Posterior vena cava (tissue), 2 donors: ENCODE results near the gene COL20A1. TPM values are rescaled to one million over a fixed set of nuclear protein-coding genes. Genes with fewer than 3 reads are reported as not detected.

ENCODE experiments used
- DNase-seq: peaks from one replicate; pipeline ENCODE4 v3.0.0-alpha.2; 2020; ENCODE audit warnings: low spot score
- intact Hi-C, 2 donors: fragments of 100-400 bp; cut with DNase I; formaldehyde crosslinking; loops; one replicate each; pipeline versions ENCODE4 v1.14.1 to v1.14.2; 2022 to 2023
- total RNA-seq, 2 donors: library from RNA; stranded (reverse); fragmentation: NEBNext Ultra II Directional; extraction: Animal tissue kit (Norgen Biotek cat#: 25700); gene quantifications; one replicate each; pipeline ENCODE4 v1.2.1, GENCODE V29; 2021
- donor health status: DM: yes; HTN: yes; CAD: no.
- donor health status: DM: yes; HTN: yes; CAD: no.

Gene COL20A1
- total RNA-seq, 2 donors from 2014 or later: 0.14 TPM; not detected in 1

DNA sequence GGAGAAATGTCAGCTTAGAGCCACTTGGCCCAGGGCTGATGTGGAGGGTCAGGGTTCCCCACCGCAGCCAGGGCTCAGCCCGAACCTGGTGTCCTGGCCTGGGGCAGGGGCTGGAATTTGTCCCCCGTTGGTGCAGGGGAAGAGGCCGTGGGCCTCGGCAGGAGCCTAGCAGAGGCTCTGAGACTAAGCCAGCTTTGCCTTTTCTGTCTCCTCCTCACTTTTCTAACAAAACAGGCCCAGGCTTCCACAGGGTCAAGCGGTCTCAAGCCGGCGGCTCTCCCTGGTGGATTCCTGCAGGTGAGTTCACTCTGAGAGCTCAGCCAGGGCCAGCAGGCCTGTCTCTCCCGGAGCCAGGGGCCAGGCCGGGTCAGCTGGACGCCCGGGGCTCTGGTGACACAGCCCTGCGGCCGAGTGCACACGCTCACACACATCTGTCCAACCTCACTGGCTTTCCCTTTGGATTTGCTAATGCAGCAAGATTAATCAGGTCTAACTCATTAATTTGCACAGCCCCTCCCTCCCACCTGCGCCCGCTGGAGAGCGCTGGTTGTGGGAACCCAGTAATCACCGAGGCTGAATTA is 71.1 kb downstream of the COL20A1 start:
- no peak for DNase-seq
- intact Hi-C loops: no loop called here

DNA sequence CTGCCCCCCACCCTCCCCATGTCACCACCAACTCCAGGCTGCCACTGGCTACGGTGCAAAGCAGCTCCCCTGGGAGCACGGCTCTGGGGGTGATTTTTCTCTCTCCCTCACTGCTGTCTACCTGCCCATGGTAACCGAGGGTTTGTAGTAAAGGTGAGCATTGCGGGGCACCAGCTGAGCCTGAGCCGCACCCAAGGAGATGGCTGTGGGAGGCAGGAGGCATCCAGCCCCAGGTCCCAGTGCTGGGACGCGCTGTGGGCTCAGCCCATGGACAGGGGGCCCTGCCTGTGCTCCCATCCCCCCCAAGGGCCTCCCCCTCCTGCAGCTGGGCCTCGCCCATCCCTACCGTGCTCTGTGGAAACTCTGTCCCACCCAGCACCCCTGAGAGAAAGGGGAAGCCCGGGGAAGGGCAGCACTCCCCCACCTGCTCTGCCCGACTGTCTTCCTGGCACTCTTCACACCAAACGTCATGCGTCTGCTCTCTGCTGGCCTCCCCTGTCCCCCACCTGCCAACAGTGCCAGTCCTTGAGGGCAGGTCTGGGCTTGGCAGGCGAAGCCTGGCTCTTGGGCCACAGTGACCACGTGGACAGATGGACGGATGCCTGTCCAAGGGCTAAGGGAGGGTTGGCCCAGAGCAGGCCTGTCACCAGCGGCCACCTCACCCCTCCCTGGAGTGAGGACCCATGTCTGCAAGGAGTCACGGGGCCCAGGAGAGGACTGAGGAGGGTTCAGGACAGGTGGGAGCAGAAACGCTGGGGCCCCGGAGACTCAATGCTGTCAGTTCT is 72.0 kb downstream of the COL20A1 start:
- intact Hi-C loops: no loop called here
- no peak for DNase-seq

DNA sequence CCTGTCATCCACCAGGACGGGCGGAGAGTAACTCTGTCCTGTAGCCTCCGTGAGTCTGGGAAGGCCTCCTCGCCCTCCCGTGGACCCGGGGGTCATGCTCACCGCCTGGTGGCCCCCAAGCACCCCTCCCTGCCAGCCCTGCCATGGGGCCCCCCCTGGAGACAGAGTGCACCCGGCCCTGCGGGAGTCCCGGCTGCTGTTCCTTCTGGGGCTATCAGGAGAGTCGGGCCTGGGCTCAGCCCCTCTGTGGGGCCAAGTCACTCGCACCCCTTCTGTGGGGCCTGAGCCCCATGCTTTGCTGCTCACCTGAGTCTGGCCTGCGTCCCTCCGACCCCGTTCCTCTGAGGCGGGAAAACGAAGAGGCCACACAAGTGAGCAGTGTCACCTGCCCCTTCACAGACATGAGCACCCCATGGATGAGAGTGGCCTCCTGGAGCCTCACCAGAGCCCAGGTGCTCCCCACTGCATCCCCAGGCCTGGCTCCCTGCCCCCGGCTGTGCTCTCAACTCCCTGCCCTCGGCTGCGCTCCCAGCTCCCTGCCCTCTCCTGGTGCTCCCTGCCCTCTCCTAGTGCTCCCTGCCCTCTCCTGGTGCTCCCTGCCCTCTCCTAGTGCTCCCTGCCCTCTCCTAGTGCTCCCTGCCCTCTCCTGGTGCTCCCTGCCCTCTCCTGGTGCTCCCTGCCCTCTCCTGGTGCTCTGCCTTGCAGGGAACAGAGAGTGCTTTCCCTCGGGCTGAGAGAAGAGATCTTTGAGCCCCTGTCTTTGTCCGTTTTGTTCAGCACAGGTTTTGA is 72.8 kb downstream of the COL20A1 start:
- DNase-seq: no peak
- intact Hi-C loops: no loop called here

DNA sequence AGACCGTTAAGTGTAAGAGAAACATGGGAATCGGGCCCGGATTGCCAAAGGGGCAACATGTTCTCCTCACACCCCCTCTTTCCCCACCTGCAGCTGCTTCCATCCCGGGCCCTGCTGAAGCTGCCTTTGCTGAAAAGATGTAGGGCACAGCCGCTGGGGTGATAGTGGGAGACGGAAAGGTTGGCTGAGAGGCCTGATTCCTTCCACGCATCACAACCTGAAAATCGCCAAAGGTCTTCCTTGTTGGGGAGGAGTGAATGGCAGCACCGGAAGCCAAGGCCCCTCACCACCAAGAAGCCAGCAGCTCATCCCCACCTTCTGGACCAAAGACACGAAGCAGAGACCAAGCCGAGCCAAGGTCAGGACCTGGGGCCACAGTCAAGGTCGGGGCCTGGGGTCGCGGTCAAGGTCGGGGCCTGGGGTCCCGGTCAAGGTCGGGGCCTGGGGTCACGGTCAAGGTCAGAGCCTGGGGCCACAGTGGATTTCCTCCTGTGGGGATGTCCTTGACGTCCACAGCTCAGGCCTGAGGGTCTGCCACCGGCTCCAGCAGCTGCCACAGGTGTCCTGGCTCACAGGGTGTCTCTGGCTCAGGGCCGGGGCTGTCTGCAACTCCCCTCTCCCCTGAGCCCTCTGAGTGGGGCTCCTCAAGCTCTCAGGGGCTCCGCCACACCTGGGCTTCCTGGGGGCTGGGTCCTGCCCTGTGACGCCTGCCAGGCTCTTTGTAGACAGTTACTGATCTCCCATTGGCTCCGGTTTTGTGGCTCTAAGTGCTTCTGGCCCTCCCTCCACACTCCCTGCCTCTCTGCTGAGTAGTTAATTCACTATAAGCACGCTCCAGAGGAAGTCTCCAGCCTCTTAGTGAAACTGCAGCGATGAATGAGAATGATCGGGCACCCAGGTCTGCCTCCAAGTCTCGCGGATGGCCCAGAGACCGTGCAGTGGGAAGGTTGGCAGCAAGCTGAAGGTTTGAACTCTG is 73.7 kb downstream of the COL20A1 start:
- DNase-seq: no peak
- intact Hi-C loops: no loop called here

DNA sequence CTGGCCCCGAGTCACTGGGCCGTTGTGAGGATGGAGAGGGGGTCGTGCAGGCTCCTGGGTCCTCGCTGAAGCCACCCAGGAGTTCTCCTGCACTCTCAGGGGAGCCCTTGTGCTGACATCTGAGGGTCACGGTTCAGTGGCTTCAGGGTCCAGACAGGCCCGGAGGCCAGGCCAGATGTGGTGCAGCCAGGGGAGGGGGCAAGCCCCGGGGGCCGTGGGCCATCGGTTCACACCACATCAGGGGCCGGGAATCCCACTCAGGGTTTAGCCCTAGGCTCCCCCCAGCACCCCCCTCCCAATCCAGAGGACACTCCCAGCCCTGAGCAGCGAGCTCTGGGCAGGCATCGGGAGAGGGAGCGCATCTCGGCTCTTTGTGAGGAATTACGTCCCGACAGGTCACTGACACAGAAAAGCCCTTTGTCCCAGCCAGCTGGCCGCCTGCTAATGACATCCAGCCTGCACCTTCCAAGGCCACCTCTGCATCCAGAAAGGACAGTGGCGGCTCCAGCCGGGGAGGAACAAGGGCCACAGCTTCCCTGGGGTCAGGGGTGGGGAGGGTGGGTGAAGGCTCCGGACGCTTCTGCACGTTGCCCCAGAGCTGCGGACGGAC is 74.6 kb downstream of the COL20A1 start:
- DNase-seq: no peak
- intact Hi-C loops: no loop called here

DNA sequence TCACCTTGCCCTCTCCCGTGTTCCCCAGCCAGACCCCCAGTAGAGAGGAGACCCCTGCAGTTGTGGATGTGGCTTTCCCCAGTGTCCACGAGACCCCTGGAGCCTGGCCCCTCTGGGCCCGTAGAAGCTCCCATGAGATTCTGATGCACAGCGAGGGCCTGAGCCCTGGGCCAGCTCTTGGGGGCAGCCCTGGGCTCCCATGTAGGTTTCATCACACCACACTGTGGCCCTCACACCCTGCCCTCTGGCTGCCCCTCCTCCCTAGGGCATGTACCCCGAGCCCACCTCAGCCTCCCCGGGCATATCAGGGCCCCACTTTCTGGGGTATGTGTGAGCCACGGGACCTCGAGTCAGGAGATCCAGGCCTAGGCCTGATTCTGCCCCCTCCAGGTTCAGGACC is 75.2 kb downstream of the COL20A1 start:
- intact Hi-C loops: no loop called here
- DNase-seq: no peak

DNA sequence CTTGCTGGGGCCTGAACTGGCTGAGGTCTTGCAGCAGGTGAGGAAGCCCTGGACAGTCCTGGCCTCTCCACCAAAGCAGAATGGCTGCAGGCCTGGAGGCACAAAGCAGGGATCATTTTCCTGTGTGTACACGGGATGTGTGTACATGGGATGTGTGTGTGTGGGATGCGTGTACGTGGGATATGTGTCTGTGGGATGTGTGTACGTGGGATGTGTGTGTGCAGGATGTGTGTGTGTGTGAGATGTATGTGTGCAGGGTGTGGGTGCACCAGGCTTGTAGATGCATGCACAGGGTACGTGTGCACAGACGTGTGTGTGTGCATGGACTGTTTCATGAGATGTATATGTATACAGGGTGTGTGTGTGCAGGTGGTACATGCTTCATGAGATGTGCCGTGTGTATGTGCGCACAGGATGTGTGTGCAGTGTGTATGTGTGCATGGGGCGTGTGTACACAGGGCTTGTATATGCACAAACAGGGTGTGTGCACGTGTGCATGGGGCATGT is 76.1 kb downstream of the COL20A1 start:
- intact Hi-C loops: no loop called here
- DNase-seq: no peak

DNA sequence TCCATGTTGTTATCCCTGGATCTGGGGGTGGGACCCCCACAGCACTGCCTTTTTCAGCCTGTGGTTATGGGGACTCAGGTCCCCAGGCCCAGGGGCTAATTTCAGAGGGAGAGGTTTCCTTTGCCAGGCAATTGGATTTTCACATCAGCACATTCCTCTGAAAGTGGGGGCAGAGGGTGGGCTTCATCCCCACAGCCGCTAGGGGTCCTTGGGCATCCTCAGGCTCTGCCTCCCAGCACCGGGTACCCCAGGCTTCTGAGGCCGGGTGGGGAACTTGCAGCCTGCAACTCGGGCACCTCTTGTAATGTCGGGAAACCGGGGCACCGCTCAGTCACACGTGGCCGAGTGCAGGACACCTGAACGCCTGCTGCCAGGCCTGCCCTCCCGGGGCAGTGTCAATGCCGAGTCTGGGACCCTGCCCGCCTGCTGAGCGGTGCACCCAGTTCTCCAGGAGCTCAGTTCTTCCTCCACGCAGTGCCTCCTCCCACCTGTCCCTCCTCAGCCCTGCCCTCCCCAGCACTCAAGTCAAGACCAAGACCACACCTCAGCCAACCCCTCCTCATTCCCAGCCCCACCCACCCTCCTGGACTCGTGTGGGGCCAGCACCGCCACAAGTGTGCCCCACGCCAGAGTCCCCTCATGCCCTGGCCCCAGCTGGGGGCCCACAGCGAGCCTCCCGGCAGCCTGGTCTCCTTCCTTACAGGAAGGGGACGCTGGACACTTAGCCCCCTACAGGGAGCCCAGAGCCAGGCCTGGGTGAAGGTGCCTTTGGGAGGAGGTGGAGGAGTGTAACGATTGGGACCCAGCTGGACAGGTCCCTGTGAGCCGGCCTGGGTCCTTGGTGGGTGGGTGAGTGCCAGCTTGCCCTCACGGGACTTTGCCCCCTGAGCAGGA is 77.0 kb downstream of the COL20A1 start:
- DNase-seq: no peak
- intact Hi-C loops: no loop called here

DNA sequence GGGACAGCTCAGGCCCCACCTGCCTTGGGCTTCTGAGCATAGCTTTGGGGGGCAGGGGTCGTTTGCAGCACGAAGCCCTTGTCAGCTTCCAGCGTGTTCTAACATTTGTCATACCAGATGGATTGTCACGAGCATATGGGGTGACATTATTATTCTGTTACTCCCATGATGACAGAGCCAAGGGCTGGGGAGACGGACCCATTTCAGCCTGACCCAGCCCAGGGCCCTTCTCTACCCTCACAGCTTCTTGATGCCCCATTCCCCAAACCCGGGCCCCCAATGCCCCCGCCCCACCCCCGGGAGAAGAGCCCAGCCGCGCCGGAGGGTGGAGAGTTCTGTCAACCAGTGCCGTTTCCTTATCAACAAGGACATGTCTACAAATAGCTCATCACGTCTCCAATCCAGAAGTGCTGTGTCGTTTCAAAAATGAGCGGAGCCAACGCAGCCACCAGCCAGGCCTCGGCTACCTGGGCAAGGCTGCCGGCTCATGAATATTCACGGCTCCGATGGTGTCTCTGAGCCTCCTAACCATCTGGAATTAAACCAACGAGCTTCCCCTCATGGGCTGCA is 77.7 kb downstream of the COL20A1 start:
- intact Hi-C loops: no loop called here
- DNase-seq: no peak

DNA sequence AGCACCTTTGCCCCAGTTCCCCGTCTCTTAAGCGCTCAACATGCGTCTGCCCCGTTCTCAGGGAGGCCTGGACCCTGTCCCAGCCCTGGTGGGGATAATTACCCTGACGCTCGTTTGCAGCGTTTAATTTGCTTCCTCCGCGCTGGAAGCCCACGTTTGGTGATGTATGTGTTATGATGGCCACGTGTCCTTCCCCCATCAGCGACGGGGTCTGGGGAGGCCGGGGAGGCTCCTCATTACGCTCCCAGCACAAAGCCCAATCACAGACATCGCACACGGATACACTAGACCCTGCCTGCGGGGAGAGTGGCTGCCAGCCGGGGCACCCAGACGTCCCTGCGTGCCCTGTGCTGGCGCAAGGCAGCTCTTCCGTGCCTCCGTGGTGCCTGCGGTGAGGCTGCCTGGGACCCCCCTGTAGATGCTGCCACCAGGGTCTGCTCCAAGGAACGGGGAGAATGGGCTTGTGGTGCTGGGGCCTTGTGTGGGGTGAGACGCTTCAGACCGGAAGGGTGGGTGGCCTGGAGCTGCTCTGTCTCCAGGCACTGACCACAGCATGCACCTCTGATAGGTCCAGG is 78.4 kb downstream of the COL20A1 start:
- intact Hi-C loops: no loop called here
- DNase-seq: no peak

DNA sequence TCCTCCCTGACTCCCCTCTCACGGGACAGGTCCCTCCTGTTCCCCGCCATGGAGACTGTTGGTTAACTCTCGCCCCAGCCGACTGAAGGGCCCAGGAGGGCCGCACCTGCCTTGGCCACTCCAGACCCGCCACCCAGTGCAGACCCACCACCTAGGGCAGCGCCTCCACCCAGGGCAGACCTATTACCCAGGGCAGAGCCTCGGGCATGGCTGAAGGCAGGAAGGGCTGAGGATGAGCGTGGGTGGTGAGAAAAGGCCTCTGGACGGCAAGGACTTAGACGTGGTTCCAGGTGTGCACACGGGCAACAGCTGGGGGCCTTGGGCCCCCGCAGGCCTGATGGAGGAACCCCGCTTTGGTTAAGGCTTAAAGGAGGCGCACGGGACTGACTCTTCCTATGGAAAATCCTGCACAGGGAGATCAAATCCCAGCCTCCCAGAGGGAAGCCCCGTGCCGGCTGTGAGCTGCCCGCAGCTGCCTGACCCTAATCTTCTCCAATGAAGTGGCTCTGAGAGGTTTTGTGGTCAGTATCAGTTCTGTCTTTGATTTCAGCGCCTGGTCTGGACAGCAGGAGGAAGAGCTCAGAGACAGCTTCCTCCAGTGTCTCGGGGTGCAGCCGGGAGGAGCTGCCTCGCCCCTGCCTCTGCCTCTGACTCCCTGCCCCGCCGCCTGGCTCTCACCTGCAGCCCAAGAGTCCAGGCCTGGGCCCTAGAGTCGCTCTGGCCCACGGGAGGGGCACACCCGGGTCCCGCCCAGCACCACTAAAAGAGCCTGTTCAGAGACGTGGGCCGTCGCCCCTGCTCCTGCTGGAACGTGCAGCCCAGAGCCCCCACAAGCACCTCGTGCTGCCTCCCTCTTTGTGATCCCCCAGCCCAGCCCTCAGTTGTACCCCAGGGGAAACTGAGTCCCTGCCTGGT is 80.2 kb downstream of the COL20A1 start:
- intact Hi-C loops: no loop called here
- no peak for DNase-seq

DNA sequence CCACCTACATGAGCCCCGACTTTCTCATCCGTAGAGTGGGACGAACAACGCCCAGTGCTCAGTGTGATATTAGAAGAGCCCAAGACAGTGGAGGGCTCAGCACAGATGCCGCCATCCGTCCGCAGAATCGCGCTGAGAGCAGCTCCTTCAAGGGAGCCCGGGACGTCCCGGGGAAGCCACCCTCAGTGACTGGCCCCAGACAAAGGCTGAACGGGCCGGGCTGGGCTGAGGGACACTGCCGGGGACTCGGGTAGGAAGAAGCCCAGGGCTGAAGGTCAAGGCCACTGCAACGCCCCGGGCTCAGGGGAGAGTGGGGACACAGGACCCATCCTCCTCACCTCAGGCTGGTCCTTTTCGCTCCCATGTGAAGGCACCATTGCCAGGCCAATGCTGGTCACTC is 81.0 kb downstream of the COL20A1 start:
- intact Hi-C loops: no loop called here
- DNase-seq: no peak

DNA sequence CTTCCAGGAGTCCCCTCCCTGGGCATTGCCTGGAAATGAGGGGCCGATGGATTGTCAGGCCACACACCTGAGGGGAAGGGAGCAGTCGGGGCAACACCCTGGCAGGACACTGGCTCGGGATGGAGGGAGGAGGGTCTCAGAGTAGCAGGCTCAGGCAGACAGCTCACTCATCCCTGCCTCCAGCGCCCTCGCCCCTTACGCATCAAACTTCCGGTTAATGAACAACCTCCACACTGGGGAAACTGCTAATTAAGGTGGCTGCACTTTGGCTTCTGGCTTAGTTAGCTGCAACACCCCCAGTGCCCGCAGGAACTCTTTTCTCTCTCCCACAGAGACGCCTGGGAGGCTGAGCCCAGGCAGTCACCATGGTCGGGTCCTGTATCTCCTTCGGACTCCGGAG is 81.5 kb downstream of the COL20A1 start:
- intact Hi-C loops: no loop called here

DNA sequence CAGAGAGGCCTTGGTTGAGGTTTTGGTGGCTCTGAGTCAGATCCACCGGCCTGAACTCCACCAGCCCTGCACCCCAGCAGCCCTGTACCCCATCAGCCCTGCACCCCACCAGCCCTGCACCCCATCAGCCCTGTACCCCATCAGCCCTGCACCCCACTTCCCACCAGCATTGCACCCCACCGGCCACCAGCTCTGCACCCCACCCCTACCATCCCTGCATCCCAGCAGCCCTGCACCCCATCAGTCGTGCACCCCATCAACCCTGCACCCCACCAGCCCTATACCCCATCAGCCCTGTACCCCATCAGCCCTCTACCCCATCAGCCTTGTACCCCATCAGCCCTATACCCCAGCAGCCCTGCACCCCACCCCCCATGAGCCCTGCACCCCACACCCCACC is 82.5 kb downstream of the COL20A1 start:
- DNase-seq: no peak
- intact Hi-C loops: no loop called here

More for the DNA sequence above, 81.5 kb downstream of the COL20A1 start:
- no peak for DNase-seq

DNA sequence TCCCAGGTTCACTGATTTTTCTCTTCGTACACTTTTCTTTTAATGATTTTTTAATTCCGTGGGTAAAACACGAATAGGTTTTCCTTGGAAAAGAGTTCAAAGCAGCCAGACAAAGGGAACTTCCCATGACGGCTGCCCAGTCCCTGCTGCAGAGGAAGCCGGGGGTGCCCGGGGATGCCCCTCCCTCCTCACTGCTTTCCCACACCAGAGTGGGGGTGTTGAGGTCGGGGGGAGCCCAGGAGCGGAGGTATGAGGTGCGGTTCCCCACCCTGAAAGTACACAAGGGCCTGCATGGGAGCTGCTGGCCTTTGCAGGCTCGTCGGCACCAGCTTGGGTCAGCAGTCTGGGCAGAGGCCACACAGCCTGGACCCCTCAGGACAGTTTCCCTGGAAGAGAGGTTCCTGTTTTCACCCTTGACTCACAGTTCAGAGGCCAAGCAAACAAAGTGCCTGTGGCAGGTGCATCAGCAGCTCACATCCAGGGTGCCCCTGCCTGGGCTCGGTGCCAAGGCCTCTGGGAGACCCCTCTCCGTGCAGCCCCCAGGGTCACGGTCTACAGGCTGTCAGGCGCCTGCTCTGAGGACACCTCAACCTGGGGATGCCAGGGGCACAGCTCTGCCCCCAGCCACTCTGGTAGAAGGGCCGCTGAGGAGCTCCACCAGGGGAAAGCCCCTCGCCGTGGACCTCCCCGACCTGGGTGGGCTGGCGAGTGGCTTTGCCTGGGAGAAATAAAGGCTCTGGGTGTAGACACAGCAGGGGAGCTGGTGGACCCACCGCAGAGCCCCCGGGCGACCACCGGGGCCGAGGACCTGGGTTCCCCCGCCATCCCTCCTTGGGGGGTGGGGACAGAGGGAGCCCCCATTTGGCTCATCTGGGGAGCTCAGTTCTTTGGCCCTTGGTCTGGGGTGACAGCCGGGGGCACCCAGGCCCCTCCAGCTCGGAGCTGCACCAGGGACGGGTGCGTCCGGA is 83.6 kb downstream of the COL20A1 start:
- no peak for DNase-seq
- intact Hi-C loops: no loop called here
